Stimulated activated CD8-positive, alpha-beta memory T cell treated with anti-CD3 and anti-CD28 coated beads, Interleukin-2, amount 100 ng/mL, for 48 hours (primary cell): ENCODE data around the gene TPM2.

Source experiments
- DNase-seq, 2 donors: peaks; one replicate each; pipeline ENCODE4 v3.0.0-alpha.2; 2020; ENCODE audit warnings: low read depth in 2 of 2

TPM2 gene

DNA sequence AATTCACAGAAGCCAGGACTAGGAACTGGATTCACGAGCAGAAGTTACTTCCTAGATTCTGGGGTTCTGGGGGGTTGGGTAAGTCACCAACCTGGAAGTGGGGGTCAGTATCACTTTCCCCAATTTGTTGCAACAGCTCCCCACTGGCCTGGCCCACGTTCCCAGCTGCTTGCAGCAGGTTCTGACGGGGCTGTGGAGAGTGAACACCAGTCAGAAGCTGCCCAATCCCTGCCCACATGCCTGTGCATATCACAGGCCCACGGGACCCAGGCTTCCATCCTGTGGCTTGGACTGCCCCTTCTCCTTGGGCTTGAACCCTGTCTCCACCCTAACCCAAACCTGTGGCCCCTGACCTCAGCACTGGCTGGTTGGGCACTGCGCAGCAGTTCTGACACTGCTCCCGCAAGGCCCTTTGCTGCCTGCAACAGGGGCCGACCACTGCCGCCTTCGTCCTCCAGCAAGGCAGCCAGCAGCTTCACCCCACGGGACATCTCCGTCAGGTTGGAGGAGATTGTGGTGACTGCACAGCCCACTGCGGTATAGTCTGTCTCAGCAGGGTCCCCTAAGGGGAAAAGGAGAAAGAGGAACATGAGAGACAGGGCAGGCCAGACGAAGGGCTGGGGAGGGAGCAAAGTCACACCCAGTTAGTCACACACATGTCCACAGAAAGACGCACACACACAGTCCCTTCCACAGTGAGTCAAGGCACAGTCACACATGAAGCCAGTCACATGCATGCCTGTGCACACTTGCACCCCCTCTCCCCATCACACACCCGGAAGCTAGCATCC lies 29.2 kb upstream of the TPM2 start:
- DNase-seq: no peak

GRCh38 chr9:35717132-35717870 lies 27.6 kb upstream of the TPM2 start:
- DNase-seq: no peak

DNA sequence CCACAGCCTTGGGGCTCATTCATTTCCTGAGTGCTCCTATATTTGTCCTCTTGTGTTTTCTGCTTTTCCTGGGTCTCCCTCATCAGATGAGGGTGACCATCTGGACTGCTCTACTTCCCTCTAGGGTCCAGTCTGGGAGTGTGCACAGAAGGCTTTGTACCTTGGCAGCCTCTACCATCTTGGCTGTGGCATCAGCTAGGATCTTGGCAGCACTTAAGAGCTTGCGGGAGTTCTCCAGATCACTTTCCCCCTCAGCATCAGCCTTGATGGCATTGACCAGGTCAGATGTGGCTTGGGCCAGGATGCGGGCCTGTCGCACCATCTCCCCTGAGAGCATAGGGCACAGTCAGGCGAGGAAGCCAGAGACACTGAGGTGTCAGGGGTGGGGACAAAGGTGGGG lies 26.5 kb upstream of the TPM2 start:
- DNase-seq: no peak

- DNase-seq: no peak
Measured at GRCh38 chr9:35714579-35715252, 25.0 kb upstream of the TPM2 start.

DNA sequence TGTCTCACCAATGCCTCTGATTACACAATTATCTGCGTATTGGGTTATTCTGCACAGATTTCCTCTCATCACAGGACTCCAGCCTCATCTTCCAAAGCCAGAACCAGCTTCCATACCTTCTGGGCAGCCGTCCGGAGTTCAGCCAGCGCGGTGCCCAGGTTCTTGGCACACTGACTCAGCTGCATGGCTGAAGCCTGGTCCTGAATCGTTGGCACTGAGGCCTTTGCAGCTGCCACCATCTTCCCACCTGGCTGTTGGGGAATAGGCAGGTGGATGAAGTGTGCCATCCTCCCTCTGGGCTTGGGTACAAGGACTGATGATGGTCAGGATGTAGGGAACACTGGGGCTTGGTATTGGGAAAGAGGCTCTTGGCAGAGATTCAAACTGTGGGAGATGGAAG lies 24.4 kb upstream of the TPM2 start:
- no peak for DNase-seq

DNA sequence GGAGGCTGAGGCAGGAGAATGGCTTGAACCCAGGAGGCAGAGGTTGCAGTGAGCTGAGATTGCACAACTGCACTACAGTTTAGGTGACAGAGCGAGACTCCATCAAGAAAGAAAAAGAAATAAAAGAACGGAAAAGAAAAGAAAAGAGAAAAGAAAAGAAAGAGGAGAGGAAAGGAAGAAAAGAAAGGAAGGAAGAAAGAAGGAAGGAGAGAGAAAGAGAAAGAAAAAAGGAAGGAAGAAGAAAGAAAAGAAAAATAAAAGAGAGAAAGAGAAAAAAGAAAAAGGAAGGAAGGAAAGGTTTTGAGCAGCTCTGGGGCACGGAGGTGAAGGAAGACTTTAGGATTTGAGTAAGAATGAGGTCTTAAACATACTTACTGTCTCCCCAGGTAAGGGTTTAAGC lies 23.9 kb upstream of the TPM2 start:
- DNase-seq: no peak

DNA sequence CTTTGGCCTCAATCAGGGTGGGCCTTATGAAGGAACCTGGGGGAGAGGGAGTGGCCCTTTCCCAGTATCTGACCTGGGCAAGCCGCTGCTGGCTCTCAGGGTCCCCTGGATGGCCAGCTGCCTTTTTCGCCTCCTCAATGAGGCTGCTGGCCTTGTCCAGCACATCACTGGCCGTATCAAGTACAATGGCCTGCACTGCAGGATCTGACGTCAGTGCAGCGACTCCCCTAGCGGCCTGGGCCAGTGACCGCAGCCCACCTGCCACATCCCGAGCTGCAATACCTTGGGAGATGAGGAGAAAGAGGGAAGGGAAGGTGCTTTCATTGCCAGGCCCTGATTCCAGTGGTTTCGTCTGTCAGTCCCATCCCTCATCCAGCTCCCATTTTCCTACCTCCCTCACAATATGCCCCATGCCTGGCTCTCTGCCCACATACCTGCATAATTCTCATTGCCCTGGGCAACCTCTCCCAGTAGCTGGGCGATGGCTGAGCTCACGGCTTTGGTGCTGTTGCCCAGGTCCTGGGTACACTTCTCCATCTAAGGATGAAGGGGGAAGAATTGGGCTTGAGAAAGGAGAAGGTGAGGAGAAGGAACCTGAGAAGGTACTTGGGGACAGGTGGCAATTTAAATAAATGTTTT lies 23.2 kb upstream of the TPM2 start:
- no peak for DNase-seq

DNA sequence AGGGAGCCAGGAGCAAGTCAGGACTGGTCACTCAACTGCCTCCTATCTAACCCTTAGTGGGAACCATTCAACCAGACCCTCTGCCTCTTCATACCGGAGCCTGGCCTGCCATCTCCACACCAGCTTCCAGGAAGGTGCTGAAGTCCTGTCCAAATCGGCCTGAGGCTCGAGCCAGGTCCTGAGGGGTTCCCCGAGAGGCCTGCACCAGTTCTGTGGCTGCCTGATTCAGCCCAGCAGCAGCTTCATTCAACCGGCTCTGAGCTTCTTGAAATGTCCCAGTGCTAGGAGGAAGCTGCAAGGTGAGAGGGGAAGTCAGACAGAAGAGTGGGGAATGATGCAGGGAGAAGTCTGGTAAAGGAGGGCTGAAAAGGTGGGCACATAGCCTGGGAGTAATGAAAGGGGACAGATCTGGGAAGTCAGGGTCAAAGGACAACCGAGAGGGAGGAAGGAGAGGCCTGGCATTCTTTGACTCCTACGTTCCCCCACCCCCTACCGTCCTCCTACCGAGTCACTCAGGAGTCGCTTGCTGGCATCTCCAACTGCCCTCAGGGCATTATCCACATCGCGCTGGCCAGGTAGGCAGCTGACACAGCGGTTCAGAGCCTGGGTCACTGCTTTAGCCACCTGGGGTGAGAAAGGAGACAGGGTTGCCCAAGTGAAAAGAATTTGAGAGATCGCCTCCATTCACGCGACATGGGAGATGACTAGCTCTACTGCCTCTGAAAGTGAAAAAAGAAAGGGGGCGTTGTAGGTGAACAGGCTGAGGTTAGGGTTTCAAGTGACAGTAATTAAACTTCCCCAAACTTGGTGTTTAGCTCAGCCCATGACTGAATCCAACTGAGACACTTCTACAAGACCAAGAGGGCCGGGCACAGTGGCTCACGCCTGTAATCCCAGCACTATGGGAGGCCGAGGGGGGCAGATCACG lies 22.0 kb upstream of the TPM2 start:
- no peak for DNase-seq

GRCh38 chr9:35710818-35711500 lies 21.2 kb upstream of the TPM2 start:
- no peak for DNase-seq

GRCh38 chr9:35708146-35708545 lies 18.4 kb upstream of the TPM2 start:
- no peak for DNase-seq

- no peak for DNase-seq
Measured at GRCh38 chr9:35706951-35707350, 17.2 kb upstream of the TPM2 start.

- no peak for DNase-seq
Measured at GRCh38 chr9:35705836-35706430, 16.2 kb upstream of the TPM2 start.

DNA sequence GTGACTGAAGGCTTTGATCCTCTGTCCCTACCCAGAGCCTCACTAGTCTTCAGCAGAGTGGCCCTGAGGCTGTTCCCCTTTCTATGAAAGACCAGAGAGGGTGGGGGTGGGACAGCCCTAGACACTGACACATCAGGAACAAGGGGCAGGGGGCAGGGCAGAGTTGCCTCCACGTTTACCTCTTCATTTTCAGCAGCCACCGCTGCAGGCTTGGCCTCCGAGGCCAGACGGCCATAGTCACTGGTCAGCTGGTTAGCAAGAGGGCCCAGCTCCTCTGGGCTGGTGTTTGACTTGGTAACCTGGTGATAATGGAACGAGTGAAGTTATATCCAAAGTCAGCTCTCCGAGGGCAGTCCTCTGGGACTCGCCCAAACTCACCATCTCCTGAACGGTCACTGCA lies 15.6 kb upstream of the TPM2 start:
- no peak for DNase-seq

- DNase-seq: no peak
Measured at GRCh38 chr9:35703906-35704672, 14.4 kb upstream of the TPM2 start.

DNA sequence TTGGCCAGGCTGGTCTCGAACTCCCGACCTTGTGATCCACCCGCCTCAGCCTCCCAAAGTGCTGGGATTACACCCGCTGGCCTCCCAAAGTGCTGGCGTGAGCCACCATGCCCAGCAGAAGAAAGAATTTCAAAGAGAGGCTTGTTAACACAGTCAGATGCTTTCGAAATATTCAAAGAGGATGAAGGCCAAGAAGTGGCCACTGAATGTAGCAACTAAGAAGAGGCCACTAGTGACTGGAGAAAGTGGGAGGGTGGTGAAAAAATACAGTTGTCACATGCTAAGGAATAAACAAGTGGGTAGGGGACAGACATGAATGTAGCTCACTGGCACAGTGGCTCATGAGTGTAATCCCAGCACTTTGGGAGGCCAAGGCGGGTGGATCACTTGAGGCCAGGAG lies 13.0 kb upstream of the TPM2 start:
- DNase-seq: no peak

DNA sequence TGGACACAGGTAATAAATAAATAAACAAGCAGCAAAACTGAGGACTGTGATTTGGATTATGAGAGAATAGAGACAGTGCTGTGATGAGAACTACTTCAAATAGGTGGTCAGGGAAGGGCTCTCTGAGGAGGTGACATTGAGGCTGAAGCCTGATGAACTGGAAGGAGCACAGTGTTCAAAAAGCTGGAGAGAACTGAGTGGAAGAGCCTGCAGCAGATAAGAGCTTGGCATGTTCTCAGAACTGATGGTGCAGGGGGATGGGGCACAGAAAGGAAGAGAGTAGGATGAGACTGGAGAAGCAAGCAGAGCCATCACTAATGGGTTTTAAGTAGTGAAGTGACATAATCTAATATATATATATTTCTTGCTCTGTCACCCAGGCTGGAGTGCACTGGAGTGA lies 11.2 kb upstream of the TPM2 start:
- no peak for DNase-seq

DNA sequence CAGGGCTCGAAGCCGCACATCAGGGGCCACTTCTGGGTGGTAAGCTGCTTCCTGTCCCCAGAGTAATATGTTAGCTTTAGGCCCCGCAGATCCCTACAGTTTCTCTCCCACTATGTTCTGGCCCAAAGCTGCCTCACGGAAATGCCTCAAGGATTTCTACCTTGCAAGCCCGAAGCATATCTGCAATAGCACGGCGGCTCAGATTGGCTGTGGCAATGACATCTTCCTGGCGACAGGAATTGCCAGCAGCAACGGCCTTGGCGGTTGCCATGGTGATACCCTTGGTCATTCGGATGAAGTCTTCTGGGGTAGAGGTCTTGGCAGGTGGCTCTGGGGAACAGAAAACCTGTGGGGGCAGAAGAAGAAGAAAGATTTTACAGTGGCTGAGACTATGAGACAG lies 10.3 kb upstream of the TPM2 start:
- DNase-seq: no peak

GRCh38 chr9:35698231-35698630 lies 8.5 kb upstream of the TPM2 start:
- no peak for DNase-seq

- DNase-seq: no peak
Measured at GRCh38 chr9:35697486-35697885, 7.8 kb upstream of the TPM2 start.
